HEK293 (cell line): ENCODE results near the gene MED14.

Experiments
- CTCF ChIA-PET: fragments of 350-600 bp; formaldehyde crosslinking; extraction: SDS; loops from one replicate; lab custom pipeline; 2021; ENCODE audit warnings: antibody characterized with exemption; lab: Yijun Ruan, JAX
- POLR2A ChIA-PET: fragments of 300-600 bp; formaldehyde crosslinking; extraction: SDS; loops from one replicate; lab custom pipeline; 2020; ENCODE audit warnings: antibody characterized with exemption, inconsistent platforms; lab: Yijun Ruan, JAX
- H3K27ac ChIP-seq: fragments of 200-500 bp; sonication (Bioruptor generic); 2 replicates; pipeline ENCODE4 v1.5.1; 2014; ENCODE audit warnings: low read depth, low read length, control low read depth, inconsistent platforms; ENCODE audit errors: extremely low read depth
- H3K36me3 ChIP-seq, 2 experiments: fragments of 200-500 bp in 1 of 2; sonication (Bioruptor generic) in 1 of 2; 1 replicate in 1 of 2; 2 replicates in 1 of 2; pipeline ENCODE4 v1.5.1; 2014 to 2017; ENCODE audit warnings: inconsistent platforms in 2 of 2, low read length in 2 of 2; ENCODE audit not compliant: control insufficient read depth in 2 of 2, insufficient read depth in 1 of 2
- H3K4me1 ChIP-seq: fragments of 200-500 bp; sonication (Bioruptor generic); 2 replicates; pipeline ENCODE4 v1.5.1; 2014; ENCODE audit warnings: mild to moderate bottlenecking, low read length, inconsistent platforms; ENCODE audit not compliant: control insufficient read depth, insufficient read depth
- H3K4me3 ChIP-seq: 2 replicates; pipeline ENCODE4 v1.5.1; 2011; ENCODE audit warnings: low read depth, mild to moderate bottlenecking, control low read depth, low read length, moderate library complexity
- H3K9me3 ChIP-seq: fragments of 200-500 bp; sonication (Bioruptor generic); 2 replicates; pipeline ENCODE4 v1.5.1; 2014; ENCODE audit warnings: low read depth, low read length, inconsistent platforms; ENCODE audit not compliant: control insufficient read depth, insufficient read depth
- GFI1B ChIP-seq: fragments of 450-650 bp; formaldehyde crosslinking; IDR thresholded peaks from 2 replicates; pipeline ENCODE4 v1.5.1; 2016; ENCODE audit warnings: missing biosample characterization, missing genetic modification characterization
- GLIS2 ChIP-seq: fragments of 450-650 bp; formaldehyde crosslinking; IDR thresholded peaks from 2 replicates; pipeline ENCODE4 v1.5.1; 2016; ENCODE audit warnings: missing biosample characterization, missing genetic modification characterization
- HIC1 ChIP-seq: fragments of 450-650 bp; formaldehyde crosslinking; IDR thresholded peaks from 2 replicates; pipeline ENCODE4 v1.5.1; 2016; ENCODE audit warnings: missing biosample characterization, missing genetic modification characterization
- HOXA7 ChIP-seq: sonication (generic); formaldehyde crosslinking; IDR thresholded peaks from 2 replicates; pipeline ENCODE4 v1.8.1; 2022; ENCODE audit warnings: missing genetic modification reagents, borderline replicate concordance
- MEIS1 ChIP-seq: sonication (generic); formaldehyde crosslinking; IDR thresholded peaks from 2 replicates; pipeline ENCODE4 v1.8.1; 2022; ENCODE audit warnings: missing genetic modification reagents, mild to moderate bottlenecking, borderline replicate concordance
- SP3 ChIP-seq: fragments of 450-650 bp; formaldehyde crosslinking; IDR thresholded peaks from 2 replicates; pipeline ENCODE4 v1.5.1; 2016; ENCODE audit warnings: missing biosample characterization, missing genetic modification characterization
- TRIM28 ChIP-seq: IDR thresholded peaks from 2 replicates; pipeline ENCODE4 v1.6.1; 2011; ENCODE audit warnings: low read length, control low read depth, borderline replicate concordance
- ZBTB7A ChIP-seq: fragments of 450-650 bp; formaldehyde crosslinking; IDR thresholded peaks from 2 replicates; pipeline ENCODE4 v1.5.1; 2016; ENCODE audit warnings: low read depth, missing biosample characterization, missing genetic modification characterization
- ZNF146 ChIP-seq: fragments of 450-650 bp; formaldehyde crosslinking; IDR thresholded peaks from 2 replicates; pipeline ENCODE4 v1.5.1; 2016; ENCODE audit warnings: missing biosample characterization, missing genetic modification characterization
- ZNF169 ChIP-seq: fragments of 450-650 bp; formaldehyde crosslinking; IDR thresholded peaks from 2 replicates; pipeline ENCODE4 v1.5.1; 2016; ENCODE audit warnings: missing biosample characterization, missing genetic modification characterization
- ZNF19 ChIP-seq: fragments of 450-650 bp; formaldehyde crosslinking; IDR thresholded peaks from 2 replicates; pipeline ENCODE4; 2016; ENCODE audit warnings: missing biosample characterization, missing genetic modification characterization, low read depth
- ZNF362 ChIP-seq: fragments of 450-650 bp; formaldehyde crosslinking; IDR thresholded peaks from 2 replicates; pipeline ENCODE4 v1.5.1; 2016; ENCODE audit warnings: missing biosample characterization, missing genetic modification characterization
- ZNF394 ChIP-seq: fragments of 450-650 bp; formaldehyde crosslinking; IDR thresholded peaks from 2 replicates; pipeline ENCODE4 v1.5.1; 2016; ENCODE audit warnings: missing biosample characterization, missing genetic modification characterization, mild to moderate bottlenecking, moderate library complexity, borderline replicate concordance
- ZNF48 ChIP-seq: fragments of 450-650 bp; formaldehyde crosslinking; IDR thresholded peaks from 2 replicates; pipeline ENCODE4 v1.5.1; 2016; ENCODE audit warnings: missing biosample characterization, missing genetic modification characterization
- ZNF501 ChIP-seq: fragments of 450-650 bp; formaldehyde crosslinking; IDR thresholded peaks from 2 replicates; pipeline ENCODE4 v1.5.1; 2016; ENCODE audit warnings: missing biosample characterization, missing genetic modification characterization
- ZNF585B ChIP-seq: fragments of 450-650 bp; formaldehyde crosslinking; IDR thresholded peaks from 2 replicates; pipeline ENCODE4 v1.5.1; 2016; ENCODE audit warnings: missing biosample characterization, missing genetic modification characterization
- ZNF610 ChIP-seq: fragments of 450-650 bp; formaldehyde crosslinking; IDR thresholded peaks from 2 replicates; pipeline ENCODE4 v1.5.1; 2016; ENCODE audit warnings: missing biosample characterization, missing genetic modification characterization, borderline replicate concordance
- ZNF645 ChIP-seq: fragments of 450-650 bp; formaldehyde crosslinking; IDR thresholded peaks from 2 replicates; pipeline ENCODE4; 2016; ENCODE audit warnings: missing biosample characterization, missing genetic modification characterization
- ZNF777 ChIP-seq: fragments of 450-650 bp; formaldehyde crosslinking; IDR thresholded peaks from 2 replicates; pipeline ENCODE4 v1.5.1; 2017; ENCODE audit warnings: missing biosample characterization, missing genetic modification characterization, borderline replicate concordance
- TF ChIP-seq, protein P1 (sequence below): fragments of 450-650 bp; formaldehyde crosslinking; conservative IDR thresholded peaks from 2 replicates; pipeline ENCODE4 v1.5.1; 2016; ENCODE audit warnings: low read depth, missing biosample characterization, missing genetic modification characterization
- TF ChIP-seq, protein P2 (sequence below): fragments of 450-650 bp; formaldehyde crosslinking; IDR thresholded peaks from 2 replicates; pipeline ENCODE4 v1.5.1; 2016; ENCODE audit warnings: missing biosample characterization, missing genetic modification characterization

The MED14 gene

GRCh38 chrX:40719731-40720130 is 15.6 kb downstream of the MED14 start:
- Histone ChIP-seq H3K36me3 (peaks cover 21 to 40% of the 10 kb centered on the region in 2 experiments), H3K4me3 (no peak overlapping the region), H3K9me3 (no peaks in the 10 kb centered on the region), H3K27ac (no peak overlapping the region), H3K4me1 (no peaks in the 10 kb centered on the region; the same call in 1 of the 2 replicates)
- ChIA-PET POLR2A (no interaction called here), CTCF (no interaction called here)
- no peak for TF ChIP-seq TRIM28
- TF ChIP-seq, protein P1, sequence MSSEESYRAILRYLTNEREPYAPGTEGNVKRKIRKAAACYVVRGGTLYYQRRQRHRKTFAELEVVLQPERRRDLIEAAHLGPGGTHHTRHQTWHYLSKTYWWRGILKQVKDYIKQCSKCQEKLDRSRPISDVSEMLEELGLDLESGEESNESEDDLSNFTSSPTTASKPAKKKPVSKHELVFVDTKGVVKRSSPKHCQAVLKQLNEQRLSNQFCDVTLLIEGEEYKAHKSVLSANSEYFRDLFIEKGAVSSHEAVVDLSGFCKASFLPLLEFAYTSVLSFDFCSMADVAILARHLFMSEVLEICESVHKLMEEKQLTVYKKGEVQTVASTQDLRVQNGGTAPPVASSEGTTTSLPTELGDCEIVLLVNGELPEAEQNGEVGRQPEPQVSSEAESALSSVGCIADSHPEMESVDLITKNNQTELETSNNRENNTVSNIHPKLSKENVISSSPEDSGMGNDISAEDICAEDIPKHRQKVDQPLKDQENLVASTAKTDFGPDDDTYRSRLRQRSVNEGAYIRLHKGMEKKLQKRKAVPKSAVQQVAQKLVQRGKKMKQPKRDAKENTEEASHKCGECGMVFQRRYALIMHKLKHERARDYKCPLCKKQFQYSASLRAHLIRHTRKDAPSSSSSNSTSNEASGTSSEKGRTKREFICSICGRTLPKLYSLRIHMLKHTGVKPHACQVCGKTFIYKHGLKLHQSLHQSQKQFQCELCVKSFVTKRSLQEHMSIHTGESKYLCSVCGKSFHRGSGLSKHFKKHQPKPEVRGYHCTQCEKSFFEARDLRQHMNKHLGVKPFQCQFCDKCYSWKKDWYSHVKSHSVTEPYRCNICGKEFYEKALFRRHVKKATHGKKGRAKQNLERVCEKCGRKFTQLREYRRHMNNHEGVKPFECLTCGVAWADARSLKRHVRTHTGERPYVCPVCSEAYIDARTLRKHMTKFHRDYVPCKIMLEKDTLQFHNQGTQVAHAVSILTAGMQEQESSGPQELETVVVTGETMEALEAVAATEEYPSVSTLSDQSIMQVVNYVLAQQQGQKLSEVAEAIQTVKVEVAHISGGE (tag by site-specific recombination): no peak

DNA sequence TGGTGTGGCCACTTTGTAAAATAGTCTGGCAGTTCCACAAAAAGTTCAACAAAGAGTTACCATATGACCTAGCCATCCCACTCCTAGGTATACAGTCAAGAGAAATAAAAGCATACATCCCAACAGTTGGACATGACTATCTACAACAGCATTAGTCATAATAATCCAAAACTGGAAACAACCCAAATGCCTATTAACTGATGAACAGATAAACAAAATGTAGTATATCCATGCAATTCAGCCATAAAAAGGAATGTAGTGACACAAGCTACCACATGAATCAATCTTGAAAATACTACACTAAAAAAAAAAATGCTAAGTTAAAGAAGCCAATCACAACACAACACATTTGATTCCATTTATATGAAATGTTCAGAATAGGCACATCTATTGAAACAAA is 16.1 kb downstream of the MED14 start:
- Histone ChIP-seq H3K36me3 (peaks cover 25 to 42% of the 10 kb centered on the region in 2 experiments), H3K4me1 (no peaks in the 10 kb centered on the region; the same call in 1 of the 2 replicates), H3K27ac (no peak overlapping the region), H3K4me3 (no peak overlapping the region), H3K9me3 (no peaks in the 10 kb centered on the region)
- TF ChIP-seq ZNF645 (tag by site-specific recombination) (no peak), ZNF394 (tag by site-specific recombination) (no peak), ZNF610 (tag by site-specific recombination) (no peak), HIC1 (no peak), GLIS2 (tag by site-specific recombination) (no peak), ZNF362 (no peak), ZNF169 (tag by site-specific recombination) (no peak), ZNF777 (tag by site-specific recombination) (no peak), ZNF501 (tag by site-specific recombination) (no peak), GFI1B (no peak), ZNF19 (no peak), ZNF146 (tag by site-specific recombination) (no peak), HOXA7 (CRISPR knock-in tag) (no peak), SP3 (tag by site-specific recombination) (no peak), MEIS1 (no peak), ZNF585B (no peak), ZNF48 (no peak), ZBTB7A (tag by site-specific recombination) (no peak)
- TF ChIP-seq, protein P2, sequence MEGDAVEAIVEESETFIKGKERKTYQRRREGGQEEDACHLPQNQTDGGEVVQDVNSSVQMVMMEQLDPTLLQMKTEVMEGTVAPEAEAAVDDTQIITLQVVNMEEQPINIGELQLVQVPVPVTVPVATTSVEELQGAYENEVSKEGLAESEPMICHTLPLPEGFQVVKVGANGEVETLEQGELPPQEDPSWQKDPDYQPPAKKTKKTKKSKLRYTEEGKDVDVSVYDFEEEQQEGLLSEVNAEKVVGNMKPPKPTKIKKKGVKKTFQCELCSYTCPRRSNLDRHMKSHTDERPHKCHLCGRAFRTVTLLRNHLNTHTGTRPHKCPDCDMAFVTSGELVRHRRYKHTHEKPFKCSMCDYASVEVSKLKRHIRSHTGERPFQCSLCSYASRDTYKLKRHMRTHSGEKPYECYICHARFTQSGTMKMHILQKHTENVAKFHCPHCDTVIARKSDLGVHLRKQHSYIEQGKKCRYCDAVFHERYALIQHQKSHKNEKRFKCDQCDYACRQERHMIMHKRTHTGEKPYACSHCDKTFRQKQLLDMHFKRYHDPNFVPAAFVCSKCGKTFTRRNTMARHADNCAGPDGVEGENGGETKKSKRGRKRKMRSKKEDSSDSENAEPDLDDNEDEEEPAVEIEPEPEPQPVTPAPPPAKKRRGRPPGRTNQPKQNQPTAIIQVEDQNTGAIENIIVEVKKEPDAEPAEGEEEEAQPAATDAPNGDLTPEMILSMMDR (tag by site-specific recombination): no peak
- POLR2A ChIA-PET: no interaction called here
- CTCF ChIA-PET: interaction anchor here (1.3 to 1.8 kb wide), 2 partner anchors 75 to 396 kb away, joined by 3 to 7 read pairs; no protein-coding TSS in a partner anchor
